PFSK-1 (cell line): ENCODE data around the gene FAM210A.

Source experiments
- FOXP2 ChIP-seq: optimal IDR thresholded peaks from 2 replicates; pipeline ENCODE3; 2011; ENCODE audit warnings: borderline replicate concordance, control low read depth, inconsistent platforms; ENCODE audit not compliant: insufficient read depth; ENCODE audit errors: extremely low read length, extremely low read depth
- POLR2AphosphoS5 ChIP-seq: IDR thresholded peaks from 2 replicates; pipeline ENCODE4 v1.6.1; 2012; ENCODE audit warnings: low read depth, mild to moderate bottlenecking, control low read depth, low read length, moderate library complexity
- REST ChIP-seq, 2 experiments: IDR thresholded peaks; 2 replicates each; pipeline versions ENCODE4 v1.6.1 to v1.8.0; 2011 to 2012; ENCODE audit warnings: low read depth in 2 of 2, low read length in 2 of 2, control low read depth in 1 of 2, inconsistent platforms in 1 of 2, mild to moderate bottlenecking in 1 of 2, moderate library complexity in 1 of 2; ENCODE audit not compliant: insufficient read depth in 1 of 2
- SIN3A ChIP-seq: IDR thresholded peaks from 2 replicates; pipeline ENCODE4 v1.6.1; 2012; ENCODE audit warnings: mild to moderate bottlenecking, low read length, moderate library complexity, borderline replicate concordance; ENCODE audit not compliant: insufficient read depth
- TAF1 ChIP-seq: IDR thresholded peaks from 2 replicates; pipeline ENCODE4 v1.6.1; 2012; ENCODE audit warnings: low read length, control low read depth, borderline replicate concordance; ENCODE audit not compliant: insufficient read depth

- TF ChIP-seq REST (IDR thresholded peaks at IDR 0.05; ENCODE audit: insufficient read depth in 1 of 2, low read depth in 2 of 2, low read length in 2 of 2) (no peak), TAF1 (no peak), FOXP2 (no peak), POLR2AphosphoS5 (no peak), SIN3A (no peak)
Measured at GRCh38 chr18:13627639-13628038, 98.7 kb downstream of the FAM210A start.
